HPDE6-E6E7 (cell line): Measurements from ENCODE around the gene FAM120B.

Source experiments
- DNase-seq: peaks from one replicate; pipeline ENCODE4 v3.0.0; 2011; ENCODE audit warnings: missing footprints; ENCODE audit errors: extremely low spot score

FAM120B gene

GRCh38 chr6:170456334-170456733 is 149.8 kb downstream of the FAM120B start:
- no peak for DNase-seq
